Chondrocyte (in vitro differentiated cells): Measurements from ENCODE around the gene DDA1. TPM values are rescaled to one million over a fixed set of nuclear protein-coding genes. Genes with fewer than 3 reads are reported as not detected.

Source experiments
- DNase-seq: peaks from one replicate; pipeline ENCODE4 v3.0.0; 2021; ENCODE audit warnings: mixed read lengths, low spot score
- H3K27ac Mint-ChIP-seq: one replicate; pipeline ENCODE4 v1.8.0; 2021; ENCODE audit warnings: mild to moderate bottlenecking, moderate library complexity, mixed read lengths; ENCODE audit not compliant: unreplicated experiment
- H3K27me3 Mint-ChIP-seq: 2 replicates; pipeline ENCODE4 v1.8.0; 2021; ENCODE audit warnings: low read depth, mixed read lengths
- H3K36me3 Mint-ChIP-seq: 2 replicates; pipeline ENCODE4 v1.8.0; 2021; ENCODE audit warnings: low read depth, mixed read lengths
- H3K4me1 Mint-ChIP-seq: 2 replicates; pipeline ENCODE4 v1.8.0; 2021; ENCODE audit warnings: low read depth, mild to moderate bottlenecking, mixed read lengths
- H3K4me3 Mint-ChIP-seq: one replicate; pipeline ENCODE4 v1.8.0; 2021; ENCODE audit warnings: mild to moderate bottlenecking, moderate library complexity, mixed read lengths; ENCODE audit not compliant: unreplicated experiment
- H3K9me3 Mint-ChIP-seq: 2 replicates; pipeline ENCODE4 v1.8.0; 2021; ENCODE audit warnings: low read depth, mixed read lengths
- CTCF ChIP-seq: fragments of 200-600 bp; sonication (generic); IDR thresholded peaks from 2 replicates; pipeline ENCODE4 v1.5.0; 2021; ENCODE audit warnings: antibody characterized with exemption, mild to moderate bottlenecking, moderate library complexity
- total RNA-seq: library from RNA; stranded (reverse); gene quantifications from 3 replicates; pipeline ENCODE4 v1.2.1, GENCODE V29; 2021

The DDA1 gene
- total RNA-seq, 1 donor from 2014 or later: 63.9 TPM

- Mint-ChIP-seq H3K9me3 (no peaks in the 10 kb centered on the region), H3K36me3 (peaks cover 8% of the 10 kb centered on the region), H3K4me3 (no peak overlapping the region), H3K27me3 (no peaks in the 10 kb centered on the region), H3K4me1 (peaks cover 12% of the 10 kb centered on the region), H3K27ac (no peak overlapping the region)
- DNase-seq: no peak
- TF ChIP-seq CTCF: no peak
These were observed 20.3 kb downstream of the DDA1 start for GRCh38 chr19:17329366-17330261.

GRCh38 chr19:17330262-17331044 is 21.1 kb downstream of the DDA1 start:
- Mint-ChIP-seq H3K4me3 (no peak overlapping the region), H3K27ac (no peak overlapping the region), H3K27me3 (no peaks in the 10 kb centered on the region), H3K36me3 (peaks cover 8% of the 10 kb centered on the region), H3K9me3 (no peaks in the 10 kb centered on the region), H3K4me1 (peaks cover 19% of the 10 kb centered on the region)
- TF ChIP-seq CTCF: no peak
- no peak for DNase-seq

GRCh38 chr19:17331045-17331558 is 21.7 kb downstream of the DDA1 start:
- no peak for TF ChIP-seq CTCF
- H3K27ac Mint-ChIP-seq: no peak overlapping the region
- H3K9me3 Mint-ChIP-seq: no peaks in the 10 kb centered on the region
- peaks cover 15% of the 10 kb centered on the region for H3K4me1 Mint-ChIP-seq
- H3K4me3 Mint-ChIP-seq: no peak overlapping the region
- peaks cover 8% of the 10 kb centered on the region for H3K36me3 Mint-ChIP-seq
- no peak for DNase-seq
- H3K27me3 Mint-ChIP-seq: no peaks in the 10 kb centered on the region

GRCh38 chr19:17332360-17332676 is 23.0 kb downstream of the DDA1 start:
- Mint-ChIP-seq H3K4me3 (no peak overlapping the region), H3K9me3 (no peaks in the 10 kb centered on the region), H3K27me3 (no peaks in the 10 kb centered on the region), H3K4me1 (peaks cover 19% of the 10 kb centered on the region), H3K27ac (no peak overlapping the region), H3K36me3 (peaks cover 8% of the 10 kb centered on the region)
- no peak for DNase-seq
- TF ChIP-seq CTCF: no peak
